HG03066 (cell line): ENCODE data around the gene KRT25.

Experiments used
- ATAC-seq: cut with Tn5 transposase; IDR thresholded peaks from one replicate; pipeline ENCODE4 v1.9.1; 2021; ENCODE audit warnings: low read depth; ENCODE audit not compliant: unreplicated experiment

The KRT25 gene

GRCh38 chr17:40755231-40755630, at the start of gene KRT25:
Gene KRT25 (minus strand): TSS chr17:40755331. CDS start chr17:40755271, 60 bp downstream.
- ATAC-seq = no peak

- ATAC-seq = no peak
Measured at GRCh38 chr17:40803617-40804082, 48.5 kb upstream of the KRT25 start.

- ATAC-seq = no peak
Measured at GRCh38 chr17:40801157-40801556, 46.0 kb upstream of the KRT25 start.

- no peak for ATAC-seq
Measured at GRCh38 chr17:40800381-40800780, 45.2 kb upstream of the KRT25 start.

- ATAC-seq = no peak
Measured at GRCh38 chr17:40799859-40800258, 44.7 kb upstream of the KRT25 start, which contains the start of gene KRT28. Gene KRT28 (minus strand): TSS chr17:40799959. CDS start chr17:40799893, 66 bp downstream.

GRCh38 chr17:40796846-40797245, 41.7 kb upstream of the KRT25 start:
- ATAC-seq = no peak

- ATAC-seq = no peak
Measured at GRCh38 chr17:40795019-40795667, 40.0 kb upstream of the KRT25 start.

GRCh38 chr17:40794466-40794865, 39.3 kb upstream of the KRT25 start:
- ATAC-seq = no peak

GRCh38 chr17:40793832-40794231, 38.7 kb upstream of the KRT25 start:
- no peak for ATAC-seq

GRCh38 chr17:40791787-40792436, 36.8 kb upstream of the KRT25 start:
- no peak for ATAC-seq

GRCh38 chr17:40791111-40791510, 36.0 kb upstream of the KRT25 start:
- no peak for ATAC-seq

- no peak for ATAC-seq
Measured at GRCh38 chr17:40782450-40782849, 27.3 kb upstream of the KRT25 start, which contains the start of gene KRT27. Gene KRT27 (minus strand): TSS chr17:40782550. CDS start chr17:40782493, 57 bp downstream.

GRCh38 chr17:40779181-40779909, 24.2 kb upstream of the KRT25 start:
- no peak for ATAC-seq

- no peak for ATAC-seq
Measured at GRCh38 chr17:40778461-40778860, 23.3 kb upstream of the KRT25 start.

GRCh38 chr17:40777971-40778370, 22.8 kb upstream of the KRT25 start:
- ATAC-seq = no peak

GRCh38 chr17:40777459-40777858, 22.3 kb upstream of the KRT25 start:
- no peak for ATAC-seq

- no peak for ATAC-seq
Measured at GRCh38 chr17:40775945-40776344, 20.8 kb upstream of the KRT25 start.

GRCh38 chr17:40772101-40772500, 17.0 kb upstream of the KRT25 start, which contains the start of gene KRT26:
Gene KRT26 (minus strand): TSS chr17:40772201. CDS start chr17:40772113, 88 bp downstream.
- no peak for ATAC-seq

- ATAC-seq = no peak
Measured at GRCh38 chr17:40765657-40766056, 10.5 kb upstream of the KRT25 start.

- no peak for ATAC-seq
Measured at GRCh38 chr17:40763752-40764151, 8.6 kb upstream of the KRT25 start.
